Measurements from ENCODE around the gene ZNF587.
"Not testable (repeated sequence)": the region's sequence is repeated elsewhere in the genome, so short reads cannot be mapped to it uniquely, and the experiment has no call there.

The ZNF587 gene

DNA sequence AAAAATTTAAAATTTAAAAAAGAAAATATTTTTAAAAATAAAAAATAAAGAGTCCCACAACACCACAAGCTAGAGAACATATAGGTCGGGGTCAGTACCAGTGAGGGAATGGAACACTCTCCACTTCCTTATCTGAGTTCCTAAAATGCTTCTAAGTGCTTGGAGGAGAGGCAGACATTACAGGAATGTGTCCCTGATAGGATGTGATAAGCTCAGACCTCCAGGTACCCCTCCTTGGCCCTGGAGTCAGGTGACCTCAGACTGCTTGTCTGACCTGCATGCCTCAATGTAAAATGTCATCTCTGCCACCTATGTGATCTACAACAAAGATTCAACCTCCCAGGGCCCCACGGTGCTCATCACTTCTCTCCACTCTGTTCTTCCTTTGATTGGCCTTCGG is 36.4 kb downstream of the ZNF587 start:
- no peak for DNase-seq (ENCODE audit: low read depth in 2 of 2)

DNA sequence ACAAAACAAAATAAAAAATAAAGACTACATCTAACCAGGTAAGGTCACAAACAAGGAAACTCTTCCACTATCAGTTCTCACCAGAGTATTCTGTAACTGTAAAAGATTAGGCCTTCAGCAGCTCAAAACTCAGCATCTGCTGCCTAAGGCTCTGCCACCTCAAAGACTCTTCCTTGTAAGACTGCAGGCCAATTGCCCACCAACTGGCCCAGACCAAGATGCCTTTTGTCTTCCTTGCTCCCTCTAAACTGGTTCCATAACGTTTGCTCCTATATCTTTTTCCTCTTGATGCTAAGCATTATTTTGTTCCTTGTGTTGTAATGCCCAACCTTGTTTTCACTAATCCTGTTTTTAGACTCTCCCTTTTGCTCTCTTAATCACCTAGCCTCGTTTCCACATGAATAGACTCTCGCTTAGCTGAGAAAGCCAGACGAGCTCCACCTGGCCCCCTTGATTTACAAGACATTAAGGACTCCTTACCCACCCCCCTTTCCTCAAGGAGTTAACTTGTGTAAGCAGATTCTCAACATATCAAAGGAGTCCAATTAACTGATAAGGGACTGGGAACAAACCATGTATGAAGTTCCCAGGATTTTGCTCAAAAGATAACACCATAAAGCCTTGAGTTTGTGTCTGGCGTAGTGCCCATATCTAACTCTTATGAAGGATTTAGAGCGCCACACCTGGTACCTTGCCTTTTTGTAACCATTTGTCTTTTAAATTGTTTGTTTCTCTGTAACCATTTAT is 37.7 kb downstream of the ZNF587 start:
- no peak for DNase-seq (ENCODE audit: low read depth in 2 of 2)

DNA sequence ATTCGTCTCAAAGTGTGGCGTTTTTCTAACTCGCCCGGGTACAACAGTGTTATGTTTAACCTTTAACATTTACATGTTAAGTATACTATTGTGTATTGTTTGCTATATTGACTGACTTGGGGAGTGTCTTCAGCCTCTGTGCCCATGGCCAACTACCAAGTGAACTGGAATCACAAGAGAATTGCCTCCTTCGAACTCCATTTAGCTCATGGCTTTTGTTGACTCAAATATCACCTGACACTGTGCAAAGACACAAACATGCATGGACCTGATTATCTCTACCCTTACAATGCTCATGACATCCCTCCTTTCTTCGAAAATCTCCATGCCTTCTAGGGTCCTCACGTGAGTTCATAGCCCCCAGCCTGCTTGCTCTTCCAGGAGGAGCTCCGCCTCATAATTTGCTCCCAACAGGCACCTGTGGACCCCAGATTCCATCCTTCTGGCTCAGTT is 38.5 kb downstream of the ZNF587 start:
- peak in 1 of 2 donors; percentile 0 for DNase-seq (ENCODE audit: low read depth in 2 of 2)

DNA sequence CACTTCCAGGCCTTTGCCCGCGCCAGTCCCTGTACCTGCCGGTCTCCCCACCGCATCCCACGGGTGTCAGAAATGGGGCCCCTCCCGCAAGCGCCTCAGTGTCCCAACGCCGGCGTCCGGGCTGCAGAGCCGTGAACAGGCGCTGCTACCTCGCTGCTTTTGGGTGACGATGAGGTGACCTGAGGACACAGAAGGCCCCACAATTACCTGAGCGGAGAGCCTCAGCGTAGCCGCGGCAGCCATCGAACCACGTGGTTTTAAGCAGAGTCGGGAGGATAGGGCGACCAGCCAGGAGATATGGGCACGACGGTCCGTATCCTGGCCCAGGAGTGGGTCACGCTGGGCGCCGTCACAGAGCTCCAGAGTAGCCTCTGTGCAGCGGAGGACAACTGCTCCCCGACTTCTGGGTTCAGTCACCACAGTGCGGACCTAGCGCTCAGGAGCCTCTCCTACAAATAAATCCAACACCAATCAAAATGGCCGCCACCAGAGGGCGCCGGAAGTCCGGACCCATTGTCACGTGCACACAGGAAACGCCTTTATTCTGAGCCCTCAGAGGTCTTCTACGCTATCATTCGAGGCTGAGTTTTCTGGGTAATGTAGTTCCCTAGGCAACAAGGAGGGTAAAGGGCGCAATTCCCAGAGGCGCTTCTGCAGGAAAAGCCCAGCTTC is 39.0 kb downstream of the ZNF587 start, which contains the start of gene ZNF814:
Gene ZNF814, minus strand, starts transcription at position 478 of the 672 bp plus-strand sequence. Its CDS starts 235 bp downstream, at position 243.
- DNase-seq (ENCODE audit: low read depth in 2 of 2): peak; percentile 62 to 73

DNA sequence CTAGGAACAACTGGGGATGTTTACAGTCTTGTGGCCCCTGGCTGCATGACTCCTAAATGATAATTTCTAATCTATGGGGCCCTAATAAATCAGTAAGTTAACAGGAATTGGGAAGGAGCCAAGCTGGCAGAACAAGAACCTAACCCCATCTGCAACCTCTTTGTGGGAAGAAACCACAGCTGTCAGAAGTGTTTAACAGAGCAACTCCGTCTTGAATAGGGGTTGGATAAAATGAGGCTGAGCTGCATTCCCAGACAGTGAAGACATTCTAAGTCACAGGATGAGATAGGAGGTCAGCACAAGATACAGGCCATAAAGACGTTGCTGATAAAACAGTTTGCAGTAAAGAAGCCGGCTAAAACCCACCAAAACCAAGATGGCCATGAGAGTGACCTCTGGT is 41.0 kb downstream of the ZNF587 start:
- DNase-seq (ENCODE audit: low read depth in 2 of 2): not testable (repeated sequence)

DNA sequence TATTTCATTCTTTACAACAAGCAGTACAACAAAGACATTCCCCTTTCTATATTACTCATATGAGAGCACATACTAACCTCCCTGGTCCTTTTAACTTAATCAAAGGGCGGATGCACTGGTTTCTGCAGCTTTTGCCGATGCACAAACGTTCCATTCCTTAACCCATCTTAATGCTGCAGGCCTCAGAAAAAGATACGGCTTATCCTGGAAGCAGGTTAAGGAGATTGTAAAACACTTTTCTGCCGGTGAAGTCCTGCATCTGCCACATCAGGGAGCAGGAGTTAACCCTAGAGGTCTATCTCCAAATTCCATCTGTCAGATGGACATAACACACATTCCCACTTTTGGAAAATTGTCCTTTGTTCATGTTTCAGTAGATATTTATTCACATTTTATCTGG is 50.7 kb downstream of the ZNF587 start:
- no peak for DNase-seq (ENCODE audit: low read depth in 2 of 2)

DNA sequence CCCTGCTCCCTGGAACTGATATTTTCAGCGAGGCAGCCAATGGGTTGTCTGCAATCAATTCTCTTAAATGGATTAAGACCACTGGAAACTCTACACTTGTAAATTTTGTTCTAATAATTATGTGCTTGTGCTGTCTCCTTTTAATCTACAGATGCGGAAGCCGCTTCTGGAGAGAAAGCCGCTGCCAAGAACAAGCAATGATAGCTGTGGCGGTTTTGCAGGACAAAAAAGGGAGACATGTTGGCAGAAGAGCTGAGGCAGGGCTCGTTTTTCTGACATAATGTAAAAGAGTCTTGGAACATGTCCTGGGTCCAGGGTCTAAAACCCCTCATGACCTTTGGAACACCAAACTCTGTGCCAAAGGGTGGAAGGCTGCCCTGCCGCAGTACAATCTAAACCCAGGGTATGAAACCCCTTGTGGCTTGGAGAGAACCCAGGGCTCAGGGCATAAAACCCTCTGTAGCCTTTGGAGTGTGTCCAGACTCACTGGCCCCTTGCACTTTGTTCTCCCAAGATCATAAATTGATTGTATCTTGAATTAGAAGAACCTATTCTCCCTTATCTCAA is 54.0 kb downstream of the ZNF587 start:
- no peak for DNase-seq (ENCODE audit: low read depth in 2 of 2)

DNA sequence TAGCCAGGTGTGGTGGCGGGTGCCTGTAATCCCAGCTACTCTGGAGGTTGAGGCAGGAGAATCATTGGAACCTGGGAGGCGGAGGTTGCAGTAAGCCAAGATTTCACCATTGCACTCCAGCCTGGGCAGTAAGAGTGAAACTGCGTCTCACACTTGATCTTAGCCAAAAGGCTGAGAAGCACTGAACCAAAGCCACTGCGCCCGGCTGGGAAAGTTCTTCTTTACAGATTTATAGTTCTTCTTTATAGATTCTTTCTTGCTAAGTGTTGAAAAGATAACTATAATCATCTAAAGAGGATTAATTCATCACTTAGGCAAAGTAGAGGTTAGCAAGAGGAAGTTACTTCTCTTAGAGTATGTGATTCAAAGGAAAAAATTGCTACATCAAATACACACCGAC is 55.6 kb downstream of the ZNF587 start:
- no peak for DNase-seq (ENCODE audit: low read depth in 2 of 2)

DNA sequence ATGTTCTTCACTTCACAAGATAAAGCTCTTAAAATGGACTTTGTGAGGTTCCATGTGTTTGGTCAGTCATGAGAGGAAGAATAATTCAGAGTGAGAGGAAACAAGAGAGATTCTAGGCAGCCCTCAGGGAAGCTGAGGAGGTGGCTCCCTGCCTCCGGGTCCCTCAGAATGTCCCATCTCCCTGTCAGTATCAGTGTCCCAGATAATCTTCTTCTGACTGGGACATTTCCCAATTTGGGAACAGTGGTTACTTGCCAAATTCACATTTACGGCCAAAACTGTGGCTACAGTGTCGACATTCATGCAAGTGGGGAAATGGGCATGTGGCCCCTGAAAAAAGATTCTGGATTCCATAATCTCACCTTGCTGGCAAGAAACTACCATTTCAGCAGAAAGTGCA is 57.7 kb downstream of the ZNF587 start:
- no peak for DNase-seq (ENCODE audit: low read depth in 2 of 2)

DNA sequence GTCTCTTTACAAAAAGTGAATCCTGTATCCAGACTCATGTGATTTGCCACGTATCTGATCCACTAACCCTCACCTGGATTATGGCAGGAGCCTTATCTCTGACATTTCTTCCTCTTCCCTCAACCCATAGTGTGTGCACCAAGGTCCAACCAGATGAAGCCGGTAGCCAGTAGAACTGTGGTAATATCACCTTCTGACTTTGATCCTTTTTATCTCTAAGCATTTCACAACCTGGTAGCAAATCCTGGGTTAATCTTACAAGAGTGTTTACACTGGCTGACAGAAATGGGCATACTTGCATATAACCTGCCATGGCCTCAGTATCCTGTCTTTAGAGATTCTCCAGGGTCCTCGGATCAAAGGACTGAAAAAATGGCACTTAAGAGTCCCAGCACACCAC is 64.9 kb downstream of the ZNF587 start:
- DNase-seq (ENCODE audit: low read depth in 2 of 2): no peak

Data from stimulated activated CD4-positive, alpha-beta T cell treated with anti-CD3 and anti-CD28 coated beads, Interleukin-1b, Interleukin-23, amount 100 ng/mL, for 4 hours (primary cell).